B cell (primary cell): ENCODE results near the gene SLC38A1. TPM values are rescaled to one million over a fixed set of nuclear protein-coding genes. Genes with fewer than 3 reads are reported as not detected.

Experiments used
- ATAC-seq: fragments of 200-7000 bp; cut with Tn5 transposase; one replicate; pipeline ENCODE4 v1.10.0; 2021; ENCODE audit warnings: low read depth, mild to moderate bottlenecking, moderate number of reproducible peaks, moderate library complexity
- CTCF ChIA-PET: fragments of 350-600 bp; sonication (Branson Sonifier 250); formaldehyde crosslinking; loops from one replicate; lab custom pipeline; 2021; ENCODE audit warnings: antibody characterized with exemption, inconsistent platforms; lab: Charles Lee
- POLR2A ChIA-PET: fragments of 350-600 bp; sonication (Branson Sonifier 250); formaldehyde crosslinking; loops from one replicate; lab custom pipeline; 2021; ENCODE audit warnings: antibody characterized with exemption; lab: Charles Lee
- DNase-seq: peaks from one replicate; pipeline ENCODE4 v3.0.0; 2013
- H2AFZ ChIP-seq: 2 replicates; pipeline ENCODE4 v1.6.1; 2012; ENCODE audit warnings: mild to moderate bottlenecking, low read depth, low read length; ENCODE audit not compliant: insufficient read depth, poor library complexity, severe bottlenecking
- H3K27ac ChIP-seq, 2 donors: 1 replicate in 1 of 2; 2 replicates in 1 of 2; pipeline ENCODE4 v1.5.1; 2012 to 2013; ENCODE audit warnings: low read length in 2 of 2, mild to moderate bottlenecking in 2 of 2, moderate library complexity in 1 of 2
- H3K27me3 ChIP-seq, 4 experiments: fragments of 200-600 bp in 1 of 4; sonication (generic) in 1 of 4; replicated peaks in 1 of 4; 1 replicate in 2 of 4; 2 replicates in 2 of 4; pipeline versions ENCODE4 v1.6.1 to v1.7.0; 2013 to 2016; ENCODE audit warnings: low read length in 3 of 4, mild to moderate bottlenecking in 2 of 4, mixed read lengths in 1 of 4, moderate library complexity in 1 of 4; ENCODE audit not compliant: insufficient read depth in 4 of 4, control insufficient read depth in 3 of 4; ENCODE audit errors: control extremely low read depth in 1 of 4
- H3K36me3 ChIP-seq, 2 experiments: replicated peaks in 1 of 2; 1 replicate in 1 of 2; 2 replicates in 1 of 2; pipeline versions ENCODE4 v1.6.1 to v1.7.1; 2013; ENCODE audit warnings: low read length in 1 of 2; ENCODE audit not compliant: insufficient read depth in 2 of 2, control insufficient read depth in 1 of 2; ENCODE audit errors: control extremely low read depth in 1 of 2, extremely low read depth in 1 of 2
- H3K4me1 ChIP-seq, 2 donors: fragments of 200-600 bp in 1 of 2; sonication (generic) in 1 of 2; 1 replicate in 1 of 2; 2 replicates in 1 of 2; pipeline versions ENCODE4 v1.5.1 to v1.6.1; 2013 to 2017; ENCODE audit warnings: low read length in 2 of 2; ENCODE audit not compliant: control insufficient read depth in 2 of 2, insufficient read depth in 2 of 2
- H3K4me2 ChIP-seq: replicated peaks from 2 replicates; pipeline ENCODE3; 2012; ENCODE audit warnings: mild to moderate bottlenecking, low read depth, low read length; ENCODE audit not compliant: poor library complexity, severe bottlenecking
- H3K4me3 ChIP-seq, 5 experiments: fragments of 200-600 bp in 1 of 5; sonication (generic) in 1 of 5; 1 replicate in 3 of 5; 2 replicates in 2 of 5; pipeline versions ENCODE4 v1.5.1 to v1.7.0; 2011 to 2016; ENCODE audit warnings: low read length in 4 of 5, mild to moderate bottlenecking in 4 of 5, low read depth in 2 of 5, control low read depth in 1 of 5, moderate library complexity in 1 of 5; ENCODE audit not compliant: insufficient read depth in 1 of 5; ENCODE audit errors: control extremely low read depth in 1 of 5, extremely low read depth in 1 of 5
- H3K79me2 ChIP-seq: fragments of 200-600 bp; sonication (generic); one replicate; pipeline ENCODE4 v1.6.0; 2016; ENCODE audit warnings: low read length; ENCODE audit not compliant: control insufficient read depth, insufficient read depth
- H3K9ac ChIP-seq: fragments of 200-600 bp; sonication (generic); 2 replicates; pipeline ENCODE4 v1.6.1; 2017; ENCODE audit warnings: mild to moderate bottlenecking, low read length, moderate library complexity
- H3K9me3 ChIP-seq, 3 donors: one replicate each; pipeline versions ENCODE4 v1.6.1 to v1.7.1; 2013; ENCODE audit warnings: low read length in 2 of 3; ENCODE audit not compliant: control insufficient read depth in 2 of 3, insufficient read depth in 1 of 3; ENCODE audit errors: control extremely low read depth in 1 of 3
- H4K20me1 ChIP-seq: 2 replicates; pipeline ENCODE4 v1.6.0; 2012; ENCODE audit warnings: mild to moderate bottlenecking, low read length; ENCODE audit not compliant: insufficient read depth, control insufficient read depth, poor library complexity, severe bottlenecking
- H3K27ac Mint-ChIP-seq: one replicate; pipeline ENCODE4 v1.8.0; 2021; ENCODE audit warnings: mixed read lengths
- H3K27me3 Mint-ChIP-seq: one replicate; pipeline ENCODE4 v1.8.0; 2021; ENCODE audit warnings: mixed read lengths
- H3K4me1 Mint-ChIP-seq: one replicate; pipeline ENCODE4 v1.8.0; 2021; ENCODE audit warnings: mixed read lengths
- H3K4me3 Mint-ChIP-seq: one replicate; pipeline ENCODE4 v1.8.0; 2021; ENCODE audit warnings: mixed read lengths
- H3K9me3 Mint-ChIP-seq: one replicate; pipeline ENCODE4 v1.8.0; 2022; ENCODE audit warnings: mixed read lengths; ENCODE audit not compliant: insufficient read depth
- EZH2 ChIP-seq: IDR thresholded peaks from 2 replicates; pipeline ENCODE4 v1.6.1; 2012; ENCODE audit warnings: borderline replicate concordance, low read depth, mild to moderate bottlenecking, moderate library complexity, low read length; ENCODE audit not compliant: insufficient read depth, poor library complexity, severe bottlenecking
- WGBS: methylation state at CpG from one replicate; pipeline ENCODE4 v1.1.5; 2013; ENCODE audit warnings: missing lambda C conversion rate; ENCODE audit not compliant: insufficient coverage; 5-methylcytosine and 5-hydroxymethylcytosine counted together
- intact Hi-C: fragments of 100-400 bp; cut with micrococcal nuclease; formaldehyde crosslinking; loops from one replicate; pipeline ENCODE4 v1.10.0; 2022
- polyA plus RNA-seq: library from polyadenylated mRNA; depleted of rRNA; stranded (reverse); fragments of >200 nt; gene quantifications from 2 replicates; pipeline ENCODE4 v1.2.3, GENCODE V29; 2012
- total RNA-seq, 2 donors: library from RNA; stranded (reverse); fragments of 120-200 nt in 1 of 2; gene quantifications; 1 replicate in 1 of 2; 2 replicates in 1 of 2; pipeline versions ENCODE4 v1.2.3 to v1.2.4, GENCODE V29; 2013 to 2022
- TF ChIP-seq, protein P1 (sequence below): fragments of 200-600 bp; IDR thresholded peaks from one replicate; pipeline ENCODE4 v1.8.0; 2022; ENCODE audit warnings: antibody characterized with exemption, mild to moderate bottlenecking

Gene SLC38A1
- total and polyA plus RNA-seq, 2 donors (not counting 1 experiment from before 2014, with no cell fraction given), result 38.1 to 205 TPM

DNA sequence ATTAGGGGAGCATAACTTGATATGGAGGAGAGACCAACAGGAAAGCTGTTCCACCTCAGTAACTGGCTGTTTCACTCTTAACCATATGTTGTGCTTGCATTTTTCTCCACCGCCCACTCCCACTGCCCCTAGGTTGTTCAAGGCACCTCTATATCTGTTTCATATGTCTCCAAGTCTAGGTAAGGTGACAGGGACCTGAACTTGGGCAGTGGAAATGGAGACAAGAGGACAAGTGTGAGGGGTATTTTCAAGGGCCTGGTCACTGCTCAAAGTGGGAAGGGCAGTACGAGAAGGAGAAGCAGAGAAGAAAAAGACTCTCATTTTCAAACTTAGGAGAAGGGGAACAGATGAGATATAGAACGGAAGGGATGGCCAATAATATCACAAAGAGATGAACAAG, 3.1 kb downstream of the SLC38A1 start:
- no peak overlapping the region for H3K4me3 Mint-ChIP-seq
- peak overlapping the region; percentile 94 for H3K4me2 ChIP-seq
- TF ChIP-seq, protein P1, sequence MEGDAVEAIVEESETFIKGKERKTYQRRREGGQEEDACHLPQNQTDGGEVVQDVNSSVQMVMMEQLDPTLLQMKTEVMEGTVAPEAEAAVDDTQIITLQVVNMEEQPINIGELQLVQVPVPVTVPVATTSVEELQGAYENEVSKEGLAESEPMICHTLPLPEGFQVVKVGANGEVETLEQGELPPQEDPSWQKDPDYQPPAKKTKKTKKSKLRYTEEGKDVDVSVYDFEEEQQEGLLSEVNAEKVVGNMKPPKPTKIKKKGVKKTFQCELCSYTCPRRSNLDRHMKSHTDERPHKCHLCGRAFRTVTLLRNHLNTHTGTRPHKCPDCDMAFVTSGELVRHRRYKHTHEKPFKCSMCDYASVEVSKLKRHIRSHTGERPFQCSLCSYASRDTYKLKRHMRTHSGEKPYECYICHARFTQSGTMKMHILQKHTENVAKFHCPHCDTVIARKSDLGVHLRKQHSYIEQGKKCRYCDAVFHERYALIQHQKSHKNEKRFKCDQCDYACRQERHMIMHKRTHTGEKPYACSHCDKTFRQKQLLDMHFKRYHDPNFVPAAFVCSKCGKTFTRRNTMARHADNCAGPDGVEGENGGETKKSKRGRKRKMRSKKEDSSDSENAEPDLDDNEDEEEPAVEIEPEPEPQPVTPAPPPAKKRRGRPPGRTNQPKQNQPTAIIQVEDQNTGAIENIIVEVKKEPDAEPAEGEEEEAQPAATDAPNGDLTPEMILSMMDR, result no peak
- no peak for TF ChIP-seq EZH2
- WGBS, result no CpG with 5 or more reads among the region's 3 CpGs
- peaks cover 70% of the 10 kb centered on the region for H4K20me1 ChIP-seq
- no peak overlapping the region for H2AFZ ChIP-seq
- no peaks in the 10 kb centered on the region for H3K27me3 ChIP-seq
- CTCF ChIA-PET, result interaction anchor here (1.1 kb wide), 1 partner anchor 112 kb away, joined by 3 read pairs; no protein-coding TSS in a partner anchor
- H3K9me3 ChIP-seq, result no peaks in the 10 kb centered on the region
- intact Hi-C loops, result loop anchor here (2.0 to 5.0 kb wide), 2 partner anchors 47 to 122 kb away; no protein-coding TSS in a partner anchor
- no peak overlapping the region for H3K27ac Mint-ChIP-seq
- H3K4me3 ChIP-seq, result peak overlapping the region; percentile 70 to 98 (median 96)
- H3K9me3 Mint-ChIP-seq, result no peaks in the 10 kb centered on the region
- peak overlapping the region; percentile 91 to 94 for H3K27ac ChIP-seq
- peak overlapping the region; percentile 97 for H3K9ac ChIP-seq
- H3K27me3 Mint-ChIP-seq, result no peaks in the 10 kb centered on the region
- peaks cover 24% of the 10 kb centered on the region for H3K4me1 Mint-ChIP-seq
- DNase-seq (no peak), ATAC-seq (no peak)
- H3K36me3 ChIP-seq, result peaks cover 0 to 4% of the 10 kb centered on the region in 2 experiments
- POLR2A ChIA-PET, result interaction anchor here (0.6 to 1.0 kb wide), 2 partner anchors 10 to 43 kb away, joined by 3 read pairs; no protein-coding TSS in a partner anchor
- peaks cover 91% of the 10 kb centered on the region for H3K79me2 ChIP-seq
- peaks cover 62 to 65% of the 10 kb centered on the region in 2 donors for H3K4me1 ChIP-seq

DNA sequence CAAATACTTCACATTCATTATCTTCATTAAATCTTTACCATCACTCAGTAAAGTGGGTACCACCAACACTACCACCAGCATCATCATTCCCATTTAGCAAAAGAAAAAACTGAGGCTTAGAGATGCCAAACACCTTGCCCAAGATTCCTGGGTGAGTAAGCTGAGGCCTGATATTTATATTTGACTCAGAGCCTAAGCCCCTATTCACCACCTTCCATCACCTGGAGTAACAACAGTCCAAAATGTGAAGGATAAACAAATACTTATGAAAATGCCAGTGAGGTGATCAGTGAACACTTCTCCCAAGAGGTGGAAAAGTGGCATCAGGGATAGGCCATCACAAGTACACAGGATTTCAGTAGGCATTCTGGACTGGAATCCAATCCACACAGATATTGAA, 3.7 kb downstream of the SLC38A1 start:
- intact Hi-C loops, result loop anchor here (5.0 kb wide), 1 partner anchor 122 kb away; no protein-coding TSS in a partner anchor
- TF ChIP-seq EZH2, result no peak
- TF ChIP-seq, protein P1, result no peak
- H3K27ac ChIP-seq, result peak overlapping the region in 1 of 2 donors; percentile 91
- Mint-ChIP-seq H3K27ac (no peak overlapping the region), H3K27me3 (no peaks in the 10 kb centered on the region), H3K4me3 (no peak overlapping the region), H3K4me1 (peaks cover 18% of the 10 kb centered on the region), H3K9me3 (no peaks in the 10 kb centered on the region)
- H4K20me1 ChIP-seq, result peaks cover 76% of the 10 kb centered on the region
- H3K9me3 ChIP-seq, result no peaks in the 10 kb centered on the region
- DNase-seq (no peak), ATAC-seq (no peak)
- CTCF ChIA-PET, result no interaction called here
- H3K36me3 ChIP-seq, result peaks cover 0 to 7% of the 10 kb centered on the region in 2 experiments
- POLR2A ChIA-PET, result interaction anchor here (0.6 kb wide), 1 partner anchor 9 kb away, joined by 3 read pairs; no protein-coding TSS in a partner anchor
- peaks cover 98% of the 10 kb centered on the region for H3K79me2 ChIP-seq
- H3K9ac ChIP-seq, result peak overlapping the region; percentile 97
- H3K4me2 ChIP-seq, result peak overlapping the region; percentile 94
- peaks cover 62 to 63% of the 10 kb centered on the region in 2 donors for H3K4me1 ChIP-seq
- H2AFZ ChIP-seq, result no peak overlapping the region
- no peaks in the 10 kb centered on the region for H3K27me3 ChIP-seq
- H3K4me3 ChIP-seq, result peak overlapping the region in 3 of 5 experiments; percentile 95 to 98 (median 96)
